ENCODE results near the gene SYTL4. TPM values are rescaled to one million over a fixed set of nuclear protein-coding genes. Genes with fewer than 3 reads are reported as not detected.
A peak's percentile ranks its signal among the peaks of the same experiment; 100 is the strongest.

Gene SYTL4
- total RNA-seq, 1 experiment from 2014 or later, result 2.7 TPM

DNA sequence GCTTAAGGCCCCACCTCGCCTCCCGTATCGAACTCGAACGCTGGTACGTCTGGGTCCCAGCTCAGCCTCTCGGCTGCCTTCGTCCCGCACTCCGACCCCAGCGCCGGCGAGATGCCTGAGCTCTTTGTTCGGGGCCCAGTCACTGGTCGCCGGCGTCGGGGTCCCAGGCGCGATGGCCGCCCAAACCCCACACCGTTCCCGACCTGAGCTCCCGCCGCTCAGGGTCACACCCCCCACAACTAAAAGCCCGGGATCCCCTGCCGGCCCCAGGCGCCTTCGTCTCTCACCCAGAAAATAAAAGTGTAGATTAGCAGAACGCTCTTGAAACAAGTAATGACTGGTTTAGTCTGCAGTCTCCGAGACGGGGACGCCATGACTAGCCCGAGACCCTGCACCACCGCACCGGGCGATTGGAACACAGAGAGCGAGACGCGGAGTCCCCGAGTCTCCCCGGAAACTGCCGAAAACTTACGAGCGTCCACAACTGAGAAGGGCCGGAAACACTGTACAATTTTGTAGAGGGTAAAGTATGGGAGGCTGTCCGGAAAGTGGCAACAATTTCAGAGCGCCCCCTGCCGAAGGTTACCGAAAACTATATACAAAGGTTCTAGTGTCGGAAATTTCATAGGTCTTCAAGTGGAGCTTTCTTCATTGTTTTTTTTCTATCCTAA lies 95.5 kb downstream of the SYTL4 start, which contains the start of gene TSPAN6:
Gene TSPAN6 (minus strand): TSS at position 486 of the 671 bp plus-strand sequence. CDS start 112 bp downstream, at position 374.
- peak; percentile 91 for DNase-seq
- no peaks in the 10 kb centered on the region for H3K9me2 ChIP-seq (replicated peaks; ENCODE audit: low read length)
- H3F3A ChIP-seq (ENCODE audit: low read length, unreplicated experiment), result no peaks in the 10 kb centered on the region
- no peaks in the 10 kb centered on the region for H3K27me3 ChIP-seq (ENCODE audit: low read length)
- H2AFZ ChIP-seq (ENCODE audit: low read length), result peak within 1 kb of the TSS; percentile 93
- no peak within 1 kb of the TSS for H3K27ac ChIP-seq (ENCODE audit: low read length)
- H3K4me2 ChIP-seq (ENCODE audit: low read length), result peak within 1 kb of the TSS; percentile 91
- BruUV-seq (replicated peaks), result TSS peak; percentile 70
- ChIA-PET POLR2A (ENCODE audit: unreplicated experiment) (interaction anchor here (0.6 kb wide), 2 partner anchors 34 kb away, joined by 4 to 6 read pairs; no protein-coding TSS in a partner anchor), CTCF (interaction anchor here (0.5 to 2.1 kb wide), 3 partner anchors 21 to 763 kb away, joined by 3 to 21 read pairs (median 4); no protein-coding TSS in a partner anchor)
- peak within 1 kb of the TSS; percentile 84 for H3K4me3 ChIP-seq (ENCODE audit: low read length)
- no peaks in the 10 kb centered on the region for H3K9me3 ChIP-seq (ENCODE audit: low read length)
- ATAC-seq, result peak; percentile 100
- H4K20me1 ChIP-seq (ENCODE audit: low read length), result no peaks in the 10 kb centered on the region
- peaks cover 12% of the 10 kb centered on the region for H3K4me1 ChIP-seq (ENCODE audit: insufficient read depth, low read length)
- H3K36me3 ChIP-seq (ENCODE audit: low read depth, low read length), result 0 out of 2 replicates have a peak, but pooled peaks cover 4% of the 10 kb centered on the region
- intact Hi-C loops (cut with micrococcal nuclease), result loop anchor here (1.0 to 2.0 kb wide), 2 partner anchors 21 to 26 kb away; no protein-coding TSS in a partner anchor
- H3K9ac ChIP-seq (ENCODE audit: low read length), result peak within 1 kb of the TSS; percentile 87
- H3K79me2 ChIP-seq (ENCODE audit: low read length), result peaks cover 18% of the 10 kb centered on the region
- TF ChIP-seq, protein P1, sequence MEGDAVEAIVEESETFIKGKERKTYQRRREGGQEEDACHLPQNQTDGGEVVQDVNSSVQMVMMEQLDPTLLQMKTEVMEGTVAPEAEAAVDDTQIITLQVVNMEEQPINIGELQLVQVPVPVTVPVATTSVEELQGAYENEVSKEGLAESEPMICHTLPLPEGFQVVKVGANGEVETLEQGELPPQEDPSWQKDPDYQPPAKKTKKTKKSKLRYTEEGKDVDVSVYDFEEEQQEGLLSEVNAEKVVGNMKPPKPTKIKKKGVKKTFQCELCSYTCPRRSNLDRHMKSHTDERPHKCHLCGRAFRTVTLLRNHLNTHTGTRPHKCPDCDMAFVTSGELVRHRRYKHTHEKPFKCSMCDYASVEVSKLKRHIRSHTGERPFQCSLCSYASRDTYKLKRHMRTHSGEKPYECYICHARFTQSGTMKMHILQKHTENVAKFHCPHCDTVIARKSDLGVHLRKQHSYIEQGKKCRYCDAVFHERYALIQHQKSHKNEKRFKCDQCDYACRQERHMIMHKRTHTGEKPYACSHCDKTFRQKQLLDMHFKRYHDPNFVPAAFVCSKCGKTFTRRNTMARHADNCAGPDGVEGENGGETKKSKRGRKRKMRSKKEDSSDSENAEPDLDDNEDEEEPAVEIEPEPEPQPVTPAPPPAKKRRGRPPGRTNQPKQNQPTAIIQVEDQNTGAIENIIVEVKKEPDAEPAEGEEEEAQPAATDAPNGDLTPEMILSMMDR (conservative IDR thresholded peaks at IDR 0.05; ENCODE audit: low read depth, low read length), result peak; percentile 72
- no peak for TF ChIP-seq EZH2phosphoT487 (IDR thresholded peaks at IDR 0.05; ENCODE audit: borderline replicate concordance, low read length)

DNA sequence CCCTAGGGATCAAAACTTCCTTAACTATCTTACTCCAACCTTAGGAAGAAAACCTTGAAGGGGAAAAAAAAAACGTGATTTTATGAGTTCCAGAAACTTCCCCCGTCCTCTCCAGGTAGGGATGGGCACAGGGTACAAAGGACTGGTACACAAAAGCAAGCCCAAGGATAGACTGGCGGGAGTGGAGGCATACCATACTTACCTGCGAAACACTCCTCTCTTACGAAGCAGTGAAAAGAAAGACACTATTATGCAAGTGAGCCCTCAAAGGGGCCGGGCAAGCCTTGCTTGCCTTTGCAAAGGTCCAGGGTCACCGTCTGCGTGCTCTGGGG lies 96.0 kb downstream of the SYTL4 start:
- H3K4me3 ChIP-seq (ENCODE audit: low read length), result peak overlapping the region; percentile 84
- 0 out of 2 replicates have a peak, but pooled peaks cover 4% of the 10 kb centered on the region for H3K36me3 ChIP-seq (ENCODE audit: low read depth, low read length)
- no peaks in the 10 kb centered on the region for H3K27me3 ChIP-seq (ENCODE audit: low read length)
- ChIA-PET CTCF (interaction anchor here (2.1 kb wide), 1 partner anchor 21 kb away, joined by 21 read pairs; no protein-coding TSS in a partner anchor), POLR2A (ENCODE audit: unreplicated experiment) (no interaction called here)
- H3K79me2 ChIP-seq (ENCODE audit: low read length), result peaks cover 18% of the 10 kb centered on the region
- H3F3A ChIP-seq (ENCODE audit: low read length, unreplicated experiment), result no peaks in the 10 kb centered on the region
- H3K9ac ChIP-seq (ENCODE audit: low read length), result peak overlapping the region; percentile 87
- H3K27ac ChIP-seq (ENCODE audit: low read length), result no peak overlapping the region
- peak overlapping the region; percentile 91 for H3K4me2 ChIP-seq (ENCODE audit: low read length)
- H2AFZ ChIP-seq (ENCODE audit: low read length), result peak overlapping the region; percentile 93
- TF ChIP-seq EZH2phosphoT487 (IDR thresholded peaks at IDR 0.05; ENCODE audit: borderline replicate concordance, low read length), result no peak
- no peaks in the 10 kb centered on the region for H3K9me2 ChIP-seq (replicated peaks; ENCODE audit: low read length)
- H3K4me1 ChIP-seq (ENCODE audit: insufficient read depth, low read length), result peaks cover 12% of the 10 kb centered on the region
- BruUV-seq (replicated peaks), result no TSS peak
- no peaks in the 10 kb centered on the region for H4K20me1 ChIP-seq (ENCODE audit: low read length)
- DNase-seq (no peak), ATAC-seq (peak; percentile 58)
- intact Hi-C loops (cut with micrococcal nuclease), result loop anchor here (1.0 to 2.0 kb wide), 2 partner anchors 21 to 27 kb away; no protein-coding TSS in a partner anchor
- no peaks in the 10 kb centered on the region for H3K9me3 ChIP-seq (ENCODE audit: low read length)

DNA sequence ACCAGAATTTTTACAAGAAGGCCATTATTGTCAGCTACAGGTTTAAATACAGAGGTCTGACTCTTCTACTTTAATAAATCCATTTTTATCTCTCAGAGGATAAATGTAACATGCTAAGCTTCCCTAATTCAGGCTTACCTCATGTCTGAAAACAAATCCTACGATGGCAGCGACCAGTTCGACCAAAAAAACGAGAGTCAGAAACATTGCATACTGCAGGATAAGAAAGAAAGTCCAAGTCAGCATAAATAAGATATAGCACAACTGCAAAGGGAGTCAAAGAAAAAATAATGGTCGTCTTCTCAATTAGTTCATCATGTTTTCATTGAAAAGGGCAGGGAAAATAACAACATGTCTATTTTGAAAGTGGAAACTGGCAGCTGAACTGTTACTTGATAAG lies 96.9 kb downstream of the SYTL4 start:
- Histone ChIP-seq H3K9me2 (replicated peaks; ENCODE audit: low read length) (no peaks in the 10 kb centered on the region), H3K4me1 (ENCODE audit: insufficient read depth, low read length) (peaks cover 12% of the 10 kb centered on the region), H3K4me2 (ENCODE audit: low read length) (peak overlapping the region; percentile 91), H3K27me3 (ENCODE audit: low read length) (no peaks in the 10 kb centered on the region), H3K9ac (ENCODE audit: low read length) (no peak overlapping the region), H3F3A (ENCODE audit: low read length, unreplicated experiment) (no peaks in the 10 kb centered on the region), H2AFZ (ENCODE audit: low read length) (no peak overlapping the region), H3K9me3 (ENCODE audit: low read length) (no peaks in the 10 kb centered on the region), H3K27ac (ENCODE audit: low read length) (no peak overlapping the region), H3K4me3 (ENCODE audit: low read length) (peak overlapping the region; percentile 84), H3K36me3 (ENCODE audit: low read depth, low read length) (0 out of 2 replicates have a peak, but pooled peaks cover 4% of the 10 kb centered on the region), H3K79me2 (ENCODE audit: low read length) (peaks cover 18% of the 10 kb centered on the region), H4K20me1 (ENCODE audit: low read length) (no peaks in the 10 kb centered on the region)
- ATAC-seq, result no peak
- ChIA-PET CTCF (no interaction called here), POLR2A (ENCODE audit: unreplicated experiment) (no interaction called here)
- no peak for DNase-seq
- intact Hi-C loops (cut with micrococcal nuclease), result no loop called here
- no TSS peak for BruUV-seq (replicated peaks)
- TF ChIP-seq EZH2phosphoT487 (IDR thresholded peaks at IDR 0.05; ENCODE audit: borderline replicate concordance, low read length) (no peak), EZH2 (IDR thresholded peaks at IDR 0.05; ENCODE audit: low read length, unreplicated experiment) (no peak)
- TF ChIP-seq, protein P1 (conservative IDR thresholded peaks at IDR 0.05; ENCODE audit: low read depth, low read length), result no peak

Data from PC-3 (cell line).